Endothelial cell (in vitro differentiated cells): ENCODE measurements around the gene UBASH3B. TPM values are rescaled to one million over a fixed set of nuclear protein-coding genes. Genes with fewer than 3 reads are reported as not detected.

Source experiments
- DNase-seq: peaks from one replicate; pipeline ENCODE4 v3.0.0; 2021; ENCODE audit warnings: low spot score
- H3K27ac Mint-ChIP-seq: one replicate; pipeline ENCODE4 v1.8.0; 2021; ENCODE audit warnings: mixed read lengths, inconsistent platforms; ENCODE audit not compliant: unreplicated experiment
- H3K27me3 Mint-ChIP-seq: one replicate; pipeline ENCODE4 v1.8.0; 2021; ENCODE audit warnings: mild to moderate bottlenecking, moderate library complexity, mixed read lengths, inconsistent platforms; ENCODE audit not compliant: unreplicated experiment
- H3K36me3 Mint-ChIP-seq: one replicate; pipeline ENCODE4 v1.8.0; 2021; ENCODE audit warnings: mild to moderate bottlenecking, low read depth, mixed read lengths, inconsistent platforms; ENCODE audit not compliant: unreplicated experiment
- H3K4me1 Mint-ChIP-seq: one replicate; pipeline ENCODE4 v1.8.0; 2021; ENCODE audit warnings: mild to moderate bottlenecking, mixed read lengths, inconsistent platforms; ENCODE audit not compliant: unreplicated experiment
- H3K4me3 Mint-ChIP-seq: one replicate; pipeline ENCODE4 v1.8.0; 2021; ENCODE audit warnings: mild to moderate bottlenecking, mixed read lengths, inconsistent platforms; ENCODE audit not compliant: unreplicated experiment
- H3K9me3 Mint-ChIP-seq: one replicate; pipeline ENCODE4 v1.8.0; 2021; ENCODE audit warnings: mixed read lengths, inconsistent platforms; ENCODE audit not compliant: unreplicated experiment
- CTCF ChIP-seq: fragments of 200-600 bp; sonication (generic); IDR thresholded peaks from one replicate; pipeline ENCODE4 v1.5.0; 2021; ENCODE audit warnings: antibody characterized with exemption; ENCODE audit not compliant: unreplicated experiment
- total RNA-seq: library from RNA; stranded (reverse); fragmentation: NEBNext Ultra II Directional; extraction: Animal tissue kit (Norgen Biotek cat#: 25700); gene quantifications from one replicate; pipeline ENCODE4 v1.2.1, GENCODE V29; 2021; ENCODE audit not compliant: unreplicated experiment

The UBASH3B gene
- total RNA-seq, 1 donor from 2014 or later, result 43.3 TPM

- no peak for DNase-seq
- no peak for TF ChIP-seq CTCF
- Mint-ChIP-seq H3K4me1 (peaks cover 5% of the 10 kb centered on the region), H3K9me3 (no peaks in the 10 kb centered on the region), H3K4me3 (no peak overlapping the region), H3K27me3 (peaks cover 5% of the 10 kb centered on the region), H3K36me3 (peaks cover 5% of the 10 kb centered on the region), H3K27ac (no peak overlapping the region)
Observed at GRCh38 chr11:122697636-122698167, 42.2 kb downstream of the UBASH3B start.

- H3K27me3 Mint-ChIP-seq, result peaks cover 2% of the 10 kb centered on the region
- no peak overlapping the region for H3K27ac Mint-ChIP-seq
- DNase-seq, result no peak
- no peaks in the 10 kb centered on the region for H3K9me3 Mint-ChIP-seq
- peaks cover 5% of the 10 kb centered on the region for H3K36me3 Mint-ChIP-seq
- no peak for TF ChIP-seq CTCF
- H3K4me3 Mint-ChIP-seq, result no peak overlapping the region
- H3K4me1 Mint-ChIP-seq, result no peaks in the 10 kb centered on the region
Observed at GRCh38 chr11:122698392-122698791, 42.9 kb downstream of the UBASH3B start.

- Mint-ChIP-seq H3K27me3 (no peaks in the 10 kb centered on the region), H3K4me3 (no peak overlapping the region), H3K27ac (no peak overlapping the region), H3K36me3 (peaks cover under 1% of the 10 kb centered on the region), H3K4me1 (no peaks in the 10 kb centered on the region), H3K9me3 (no peaks in the 10 kb centered on the region)
- no peak for DNase-seq
- no peak for TF ChIP-seq CTCF
Observed at GRCh38 chr11:122700666-122701065, 45.1 kb downstream of the UBASH3B start.

- no peak for DNase-seq
- no peaks in the 10 kb centered on the region for H3K27me3 Mint-ChIP-seq
- no peaks in the 10 kb centered on the region for H3K4me1 Mint-ChIP-seq
- H3K4me3 Mint-ChIP-seq, result no peak overlapping the region
- no peak overlapping the region for H3K27ac Mint-ChIP-seq
- no peaks in the 10 kb centered on the region for H3K9me3 Mint-ChIP-seq
- TF ChIP-seq CTCF, result no peak
- no peaks in the 10 kb centered on the region for H3K36me3 Mint-ChIP-seq
Observed at GRCh38 chr11:122701143-122701542, 45.6 kb downstream of the UBASH3B start.

- Mint-ChIP-seq H3K27me3 (no peaks in the 10 kb centered on the region), H3K4me3 (no peak overlapping the region), H3K9me3 (no peaks in the 10 kb centered on the region), H3K4me1 (no peaks in the 10 kb centered on the region), H3K27ac (no peak overlapping the region), H3K36me3 (no peaks in the 10 kb centered on the region)
- DNase-seq, result no peak
- no peak for TF ChIP-seq CTCF
Observed at GRCh38 chr11:122703541-122704272, 48.2 kb downstream of the UBASH3B start.
